HepG2 (cell line): Measurements from ENCODE around the gene FLAD1. TPM values are rescaled to one million over a fixed set of nuclear protein-coding genes. Genes with fewer than 3 reads are reported as not detected.

ENCODE experiments used
- ARID2 ChIP-seq: sonication (generic); formaldehyde crosslinking; IDR thresholded peaks from 2 replicates; pipeline ENCODE4 v1.8.1; 2022; ENCODE audit warnings: mild to moderate bottlenecking, missing genetic modification reagents, borderline replicate concordance
- BRD4 ChIP-seq: sonication (generic); formaldehyde crosslinking; IDR thresholded peaks from 2 replicates; pipeline ENCODE4 v1.4.0; 2020; ENCODE audit warnings: missing genetic modification reagents
- IRX3 ChIP-seq: sonication (generic); formaldehyde crosslinking; IDR thresholded peaks from 2 replicates; pipeline ENCODE4 v1.8.1; 2023; ENCODE audit warnings: mild to moderate bottlenecking, low read depth, missing genetic modification reagents, borderline replicate concordance
- ISL2 ChIP-seq: sonication (generic); formaldehyde crosslinking; IDR thresholded peaks from 2 replicates; pipeline ENCODE4 v1.5.0; 2020; ENCODE audit warnings: missing genetic modification reagents
- KLF16 ChIP-seq, 2 experiments: sonication (generic) in 1 of 2; formaldehyde crosslinking in 1 of 2; IDR thresholded peaks; 2 replicates each; pipeline versions ENCODE4 v1.6.1 to v1.8.0; 2016 to 2023; ENCODE audit warnings: missing genetic modification reagents in 2 of 2, missing compliant biosample characterization in 1 of 2
- NFE2L1 ChIP-seq: sonication (generic); formaldehyde crosslinking; IDR thresholded peaks from 2 replicates; pipeline ENCODE4 v1.4.0; 2020; ENCODE audit warnings: missing genetic modification reagents, mild to moderate bottlenecking, borderline replicate concordance
- REPIN1 ChIP-seq: sonication (generic); formaldehyde crosslinking; IDR thresholded peaks from 2 replicates; pipeline ENCODE4 v1.8.0; 2022; ENCODE audit warnings: missing genetic modification reagents, low read depth, mild to moderate bottlenecking, borderline replicate concordance
- SMAD1 ChIP-seq: sonication (generic); formaldehyde crosslinking; IDR thresholded peaks from 2 replicates; pipeline ENCODE4 v1.4.0; 2020; ENCODE audit warnings: missing genetic modification reagents, low read depth, mild to moderate bottlenecking, borderline replicate concordance
- SRSF4 ChIP-seq: fragments of 200-400 bp; formaldehyde crosslinking; IDR thresholded peaks from one replicate; pipeline ENCODE4 v1.6.1; 2018; ENCODE audit warnings: mild to moderate bottlenecking, low read depth, low read length, moderate library complexity; ENCODE audit not compliant: poor library complexity, severe bottlenecking
- TBP ChIP-seq: sonication (generic); formaldehyde crosslinking; IDR thresholded peaks from 2 replicates; pipeline ENCODE4 v1.5.0; 2020; ENCODE audit warnings: missing genetic modification reagents
- ZIK1 ChIP-seq: sonication (generic); formaldehyde crosslinking; IDR thresholded peaks from 2 replicates; pipeline ENCODE4 v1.5.0; 2020; ENCODE audit warnings: mild to moderate bottlenecking, low read depth, missing genetic modification reagents, borderline replicate concordance
- ZNF33B ChIP-seq: sonication (generic); formaldehyde crosslinking; IDR thresholded peaks from 2 replicates; pipeline ENCODE4 v1.5.1; 2020; ENCODE audit warnings: mild to moderate bottlenecking, missing genetic modification reagents
- ZNF549 ChIP-seq: sonication (generic); formaldehyde crosslinking; IDR thresholded peaks from 2 replicates; pipeline ENCODE4 v1.5.0; 2020; ENCODE audit warnings: missing genetic modification reagents
- ZNF567 ChIP-seq: sonication (generic); formaldehyde crosslinking; IDR thresholded peaks from 2 replicates; pipeline ENCODE4 v1.8.1; 2023; ENCODE audit warnings: mild to moderate bottlenecking, missing genetic modification reagents, borderline replicate concordance
- ZNF724P ChIP-seq: sonication (generic); formaldehyde crosslinking; IDR thresholded peaks from 2 replicates; pipeline ENCODE4 v1.8.0; 2022; ENCODE audit warnings: missing genetic modification reagents, borderline replicate concordance
- polyA plus RNA-seq, 8 experiments: library from polyadenylated mRNA; depleted of rRNA in 3 of 8; stranded (reverse) in 7 of 8; unstranded in 1 of 8; fragments of >200 nt; fragmentation: Illumina TruSeq in 4 of 8; extraction: Trizol in 4 of 8; gene quantifications; 2 replicates each; pipeline versions ENCODE4 v1.2.1 to v1.2.3, GENCODE V29; 2011 to 2016; ENCODE audit warnings: low read depth in 4 of 8, missing spikeins in 1 of 8, mixed read lengths in 1 of 8; ENCODE audit not compliant: insufficient read depth in 1 of 8
- total RNA-seq, 5 experiments: library from RNA; depleted of rRNA; stranded (reverse); fragments of >200 nt; fragmentation: Illumina TruSeq; extraction: Trizol; gene quantifications; 2 replicates each; pipeline ENCODE4 v1.2.3, GENCODE V29; 2016; ENCODE audit warnings: low read depth in 1 of 5
- TF ChIP-seq, protein P1 (sequence below): sonication (generic); formaldehyde crosslinking; IDR thresholded peaks from 2 replicates; pipeline ENCODE4 v1.8.0; 2022; ENCODE audit warnings: missing genetic modification reagents, mild to moderate bottlenecking, inconsistent platforms, borderline replicate concordance
- TF ChIP-seq, protein P2 (sequence below): sonication (generic); formaldehyde crosslinking; IDR thresholded peaks from 2 replicates; pipeline ENCODE4 v1.4.0; 2020; ENCODE audit warnings: missing genetic modification reagents
- TF ChIP-seq, protein P3 (sequence below): sonication (generic); formaldehyde crosslinking; IDR thresholded peaks from 2 replicates; pipeline ENCODE4 v1.8.0; 2022; ENCODE audit warnings: low read depth, missing genetic modification reagents
- TF ChIP-seq, protein P4 (sequence below): sonication (generic); formaldehyde crosslinking; conservative IDR thresholded peaks from 2 replicates; pipeline ENCODE4 v1.8.0; 2022; ENCODE audit warnings: missing genetic modification reagents
- TF ChIP-seq, protein P5 (sequence below): sonication (generic); formaldehyde crosslinking; IDR thresholded peaks from 2 replicates; pipeline ENCODE4; 2020; ENCODE audit warnings: missing genetic modification reagents, mild to moderate bottlenecking, borderline replicate concordance
- TF ChIP-seq, protein P6 (sequence below): IDR thresholded peaks from 2 replicates; pipeline ENCODE4 v1.6.1; 2016; ENCODE audit warnings: missing genetic modification reagents, missing compliant biosample characterization

The FLAD1 gene
- total and polyA plus RNA-seq, 2 of the 13 experiments (the other 11 are each of a cell fraction or from before 2014, with no cell fraction given) = 25.9 to 32.8 TPM

DNA sequence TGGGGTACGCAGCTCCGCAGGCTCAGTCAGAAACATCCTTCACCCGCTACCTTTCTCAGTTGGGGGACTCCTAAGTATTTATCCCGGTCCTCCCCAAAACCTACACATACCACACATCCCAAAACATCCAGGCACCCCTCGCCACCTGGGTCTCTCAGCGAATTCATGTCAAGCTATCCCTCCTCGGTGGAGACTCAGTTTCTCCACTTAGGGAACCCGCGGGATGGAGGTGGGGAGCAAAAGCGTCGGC, 18.2 kb downstream of the FLAD1 start (continued):
- TF ChIP-seq SRSF4 (no peak), ISL2 (CRISPR knock-in tag) (no peak), ZNF549 (CRISPR knock-in tag) (no peak), NFE2L1 (no peak), SMAD1 (CRISPR knock-in tag) (no peak), ZIK1 (CRISPR knock-in tag) (no peak), BRD4 (CRISPR knock-in tag) (no peak), REPIN1 (CRISPR knock-in tag) (no peak), ZNF567 (CRISPR knock-in tag) (no peak), TBP (CRISPR knock-in tag) (no peak), IRX3 (no peak), ZNF33B (CRISPR knock-in tag) (no peak), ZNF724P (no peak), ARID2 (CRISPR knock-in tag) (no peak; the same call in 1 of the 2 replicates), KLF16 (CRISPR knock-in tag; IDR thresholded peaks at IDR 0.05) (no peak; a peak in 1 of 4 replicates)
- TF ChIP-seq, protein P1, sequence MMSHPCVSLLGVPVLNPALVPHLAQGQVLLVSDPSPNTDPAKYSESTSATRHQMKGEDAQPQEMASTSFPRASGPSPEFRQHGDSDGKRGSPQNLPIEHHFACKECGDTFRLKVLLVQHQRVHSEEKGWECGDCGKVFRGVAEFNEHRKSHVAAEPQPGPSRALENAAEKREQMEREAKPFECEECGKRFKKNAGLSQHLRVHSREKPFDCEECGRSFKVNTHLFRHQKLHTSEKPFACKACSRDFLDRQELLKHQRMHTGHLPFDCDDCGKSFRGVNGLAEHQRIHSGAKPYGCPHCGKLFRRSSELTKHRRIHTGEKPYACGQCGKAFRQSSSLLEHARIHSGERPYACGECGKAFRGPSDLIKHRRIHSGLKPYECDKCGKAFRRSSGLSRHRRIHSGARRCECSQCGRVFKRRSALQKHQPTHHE (CRISPR knock-in tag) = no peak
- TF ChIP-seq, protein P2, sequence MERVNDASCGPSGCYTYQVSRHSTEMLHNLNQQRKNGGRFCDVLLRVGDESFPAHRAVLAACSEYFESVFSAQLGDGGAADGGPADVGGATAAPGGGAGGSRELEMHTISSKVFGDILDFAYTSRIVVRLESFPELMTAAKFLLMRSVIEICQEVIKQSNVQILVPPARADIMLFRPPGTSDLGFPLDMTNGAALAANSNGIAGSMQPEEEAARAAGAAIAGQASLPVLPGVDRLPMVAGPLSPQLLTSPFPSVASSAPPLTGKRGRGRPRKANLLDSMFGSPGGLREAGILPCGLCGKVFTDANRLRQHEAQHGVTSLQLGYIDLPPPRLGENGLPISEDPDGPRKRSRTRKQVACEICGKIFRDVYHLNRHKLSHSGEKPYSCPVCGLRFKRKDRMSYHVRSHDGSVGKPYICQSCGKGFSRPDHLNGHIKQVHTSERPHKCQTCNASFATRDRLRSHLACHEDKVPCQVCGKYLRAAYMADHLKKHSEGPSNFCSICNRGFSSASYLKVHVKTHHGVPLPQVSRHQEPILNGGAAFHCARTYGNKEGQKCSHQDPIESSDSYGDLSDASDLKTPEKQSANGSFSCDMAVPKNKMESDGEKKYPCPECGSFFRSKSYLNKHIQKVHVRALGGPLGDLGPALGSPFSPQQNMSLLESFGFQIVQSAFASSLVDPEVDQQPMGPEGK (CRISPR knock-in tag) = no peak
- TF ChIP-seq, protein P3, sequence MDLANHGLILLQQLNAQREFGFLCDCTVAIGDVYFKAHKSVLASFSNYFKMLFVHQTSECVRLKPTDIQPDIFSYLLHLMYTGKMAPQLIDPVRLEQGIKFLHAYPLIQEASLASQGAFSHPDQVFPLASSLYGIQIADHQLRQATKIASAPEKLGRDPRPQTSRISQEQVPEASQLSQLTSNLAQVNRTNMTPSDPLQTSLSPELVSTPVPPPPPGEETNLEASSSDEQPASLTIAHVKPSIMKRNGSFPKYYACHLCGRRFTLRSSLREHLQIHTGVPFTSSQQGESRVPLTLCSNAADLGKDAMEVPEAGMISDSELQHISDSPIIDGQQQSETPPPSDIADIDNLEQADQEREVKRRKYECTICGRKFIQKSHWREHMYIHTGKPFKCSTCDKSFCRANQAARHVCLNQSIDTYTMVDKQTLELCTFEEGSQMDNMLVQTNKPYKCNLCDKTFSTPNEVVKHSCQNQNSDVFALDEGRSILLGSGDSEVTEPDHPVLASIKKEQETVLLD (CRISPR knock-in tag) = no peak
- TF ChIP-seq, protein P4, sequence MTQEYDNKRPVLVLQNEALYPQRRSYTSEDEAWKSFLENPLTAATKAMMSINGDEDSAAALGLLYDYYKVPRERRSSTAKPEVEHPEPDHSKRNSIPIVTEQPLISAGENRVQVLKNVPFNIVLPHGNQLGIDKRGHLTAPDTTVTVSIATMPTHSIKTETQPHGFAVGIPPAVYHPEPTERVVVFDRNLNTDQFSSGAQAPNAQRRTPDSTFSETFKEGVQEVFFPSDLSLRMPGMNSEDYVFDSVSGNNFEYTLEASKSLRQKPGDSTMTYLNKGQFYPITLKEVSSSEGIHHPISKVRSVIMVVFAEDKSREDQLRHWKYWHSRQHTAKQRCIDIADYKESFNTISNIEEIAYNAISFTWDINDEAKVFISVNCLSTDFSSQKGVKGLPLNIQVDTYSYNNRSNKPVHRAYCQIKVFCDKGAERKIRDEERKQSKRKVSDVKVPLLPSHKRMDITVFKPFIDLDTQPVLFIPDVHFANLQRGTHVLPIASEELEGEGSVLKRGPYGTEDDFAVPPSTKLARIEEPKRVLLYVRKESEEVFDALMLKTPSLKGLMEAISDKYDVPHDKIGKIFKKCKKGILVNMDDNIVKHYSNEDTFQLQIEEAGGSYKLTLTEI (CRISPR knock-in tag) = no peak
- TF ChIP-seq, protein P5, sequence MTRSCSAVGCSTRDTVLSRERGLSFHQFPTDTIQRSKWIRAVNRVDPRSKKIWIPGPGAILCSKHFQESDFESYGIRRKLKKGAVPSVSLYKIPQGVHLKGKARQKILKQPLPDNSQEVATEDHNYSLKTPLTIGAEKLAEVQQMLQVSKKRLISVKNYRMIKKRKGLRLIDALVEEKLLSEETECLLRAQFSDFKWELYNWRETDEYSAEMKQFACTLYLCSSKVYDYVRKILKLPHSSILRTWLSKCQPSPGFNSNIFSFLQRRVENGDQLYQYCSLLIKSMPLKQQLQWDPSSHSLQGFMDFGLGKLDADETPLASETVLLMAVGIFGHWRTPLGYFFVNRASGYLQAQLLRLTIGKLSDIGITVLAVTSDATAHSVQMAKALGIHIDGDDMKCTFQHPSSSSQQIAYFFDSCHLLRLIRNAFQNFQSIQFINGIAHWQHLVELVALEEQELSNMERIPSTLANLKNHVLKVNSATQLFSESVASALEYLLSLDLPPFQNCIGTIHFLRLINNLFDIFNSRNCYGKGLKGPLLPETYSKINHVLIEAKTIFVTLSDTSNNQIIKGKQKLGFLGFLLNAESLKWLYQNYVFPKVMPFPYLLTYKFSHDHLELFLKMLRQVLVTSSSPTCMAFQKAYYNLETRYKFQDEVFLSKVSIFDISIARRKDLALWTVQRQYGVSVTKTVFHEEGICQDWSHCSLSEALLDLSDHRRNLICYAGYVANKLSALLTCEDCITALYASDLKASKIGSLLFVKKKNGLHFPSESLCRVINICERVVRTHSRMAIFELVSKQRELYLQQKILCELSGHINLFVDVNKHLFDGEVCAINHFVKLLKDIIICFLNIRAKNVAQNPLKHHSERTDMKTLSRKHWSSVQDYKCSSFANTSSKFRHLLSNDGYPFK = no peak
- TF ChIP-seq, protein P6, sequence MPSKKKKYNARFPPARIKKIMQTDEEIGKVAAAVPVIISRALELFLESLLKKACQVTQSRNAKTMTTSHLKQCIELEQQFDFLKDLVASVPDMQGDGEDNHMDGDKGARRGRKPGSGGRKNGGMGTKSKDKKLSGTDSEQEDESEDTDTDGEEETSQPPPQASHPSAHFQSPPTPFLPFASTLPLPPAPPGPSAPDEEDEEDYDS (CRISPR knock-in tag) = no peak
